Epithelial cell of prostate (primary cell): Measurements from ENCODE around the gene NWD2.

Experiments
- DNase-seq: peaks from one replicate; pipeline ENCODE4 v3.0.0-alpha.2; 2011; ENCODE audit warnings: low read depth, low spot score
- H3K27ac ChIP-seq: fragments of 450-650 bp; 2 replicates; pipeline ENCODE4 v1.5.1; 2017; ENCODE audit warnings: mild to moderate bottlenecking

Gene NWD2

GRCh38 chr4:37436546-37436945, 192.0 kb downstream of the NWD2 start:
- no peak for DNase-seq
- no peak overlapping the region for H3K27ac ChIP-seq

- DNase-seq, result no peak
- H3K27ac ChIP-seq, result no peak overlapping the region
Measured at GRCh38 chr4:37437163-37437562, 192.6 kb downstream of the NWD2 start.

- DNase-seq, result peak; percentile 60
Measured at GRCh38 chr4:37438564-37439279, 194.2 kb downstream of the NWD2 start.

GRCh38 chr4:37439809-37440474, 195.4 kb downstream of the NWD2 start:
- no peak for DNase-seq
- peak overlapping the region; percentile 89 for H3K27ac ChIP-seq

More at GRCh38 chr4:37438564-37439279, 194.2 kb downstream of the NWD2 start:
- peak overlapping the region; percentile 89 for H3K27ac ChIP-seq

- H3K27ac ChIP-seq, result peak overlapping the region; percentile 89
- DNase-seq, result peak; percentile 61
Measured at GRCh38 chr4:37440501-37440900, 196.0 kb downstream of the NWD2 start.

- DNase-seq, result peak; percentile 94
- H3K27ac ChIP-seq, result peak overlapping the region; percentile 89
Measured at GRCh38 chr4:37441231-37442061, 196.9 kb downstream of the NWD2 start.

DNA sequence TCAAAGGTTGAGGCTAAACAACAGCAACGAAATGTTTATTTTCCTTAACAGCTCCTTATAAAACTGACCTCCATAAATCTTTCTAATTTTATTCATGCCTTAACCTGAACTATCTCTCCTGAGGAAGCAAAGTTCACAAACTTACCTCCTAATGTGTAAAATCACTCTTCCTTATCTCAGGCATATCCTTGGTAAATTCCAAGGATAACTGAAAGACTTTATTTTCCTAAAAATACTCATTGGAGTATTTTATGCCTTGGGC, 197.4 kb downstream of the NWD2 start:
- H3K27ac ChIP-seq, result peak overlapping the region; percentile 89
- DNase-seq, result no peak

GRCh38 chr4:37443137-37443536, 198.6 kb downstream of the NWD2 start:
- no peak for DNase-seq
- no peak overlapping the region for H3K27ac ChIP-seq

GRCh38 chr4:37445023-37445422, 200.5 kb downstream of the NWD2 start:
- H3K27ac ChIP-seq, result no peak overlapping the region
- DNase-seq, result no peak

- no peak overlapping the region for H3K27ac ChIP-seq
- no peak for DNase-seq
Measured at GRCh38 chr4:37446016-37446415, 201.5 kb downstream of the NWD2 start.

- no peak for DNase-seq
Measured at GRCh38 chr4:37447886-37448285, 203.3 kb downstream of the NWD2 start.

DNA sequence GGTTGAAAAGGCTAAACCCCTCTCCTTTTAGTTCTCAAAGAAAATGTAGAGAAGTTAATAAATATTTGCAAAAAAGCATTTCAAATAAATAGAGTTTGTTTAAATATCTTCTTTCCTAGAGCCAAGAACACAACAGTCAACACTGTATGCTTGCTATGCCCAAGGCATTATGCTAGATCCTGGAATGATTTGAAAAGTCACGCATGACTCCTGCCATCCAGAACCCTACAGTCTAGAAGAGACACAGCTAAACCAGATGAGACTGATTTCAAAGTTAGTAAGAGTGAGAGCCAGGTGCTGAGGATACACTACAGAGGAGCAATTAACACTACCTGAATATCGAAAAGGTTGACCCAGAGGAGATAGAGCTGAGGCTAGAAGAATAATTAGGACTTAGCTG, 205.8 kb downstream of the NWD2 start:
- no peak for DNase-seq
- no peak overlapping the region for H3K27ac ChIP-seq

More at GRCh38 chr4:37447886-37448285, 203.3 kb downstream of the NWD2 start:
- no peak overlapping the region for H3K27ac ChIP-seq

DNA sequence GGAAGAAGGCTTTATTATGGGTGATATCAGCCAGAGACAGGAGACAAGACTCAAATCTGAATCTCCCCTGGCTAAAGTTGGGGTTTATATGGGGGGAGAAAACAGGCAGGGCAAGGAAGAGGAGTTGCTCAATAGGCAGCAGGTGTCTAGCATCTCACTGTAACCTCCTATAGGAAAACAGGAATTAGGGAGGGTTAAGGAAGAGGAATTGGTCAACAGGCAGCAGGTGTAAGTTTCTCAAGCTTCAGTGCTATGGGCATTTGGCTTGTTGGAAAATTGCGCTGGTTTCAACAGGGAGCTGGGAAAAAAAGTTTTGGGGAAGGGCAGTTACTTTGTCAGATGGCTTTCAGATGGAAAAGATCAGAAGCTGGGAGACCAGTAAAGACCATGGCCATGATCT, 206.4 kb downstream of the NWD2 start:
- DNase-seq, result no peak
- H3K27ac ChIP-seq, result no peak overlapping the region

GRCh38 chr4:37451656-37452055, 207.1 kb downstream of the NWD2 start:
- no peak overlapping the region for H3K27ac ChIP-seq
- DNase-seq, result no peak

- H3K27ac ChIP-seq, result peak overlapping the region; percentile 16
- peak; percentile 69 for DNase-seq
Measured at GRCh38 chr4:37452952-37453280, 208.4 kb downstream of the NWD2 start.

DNA sequence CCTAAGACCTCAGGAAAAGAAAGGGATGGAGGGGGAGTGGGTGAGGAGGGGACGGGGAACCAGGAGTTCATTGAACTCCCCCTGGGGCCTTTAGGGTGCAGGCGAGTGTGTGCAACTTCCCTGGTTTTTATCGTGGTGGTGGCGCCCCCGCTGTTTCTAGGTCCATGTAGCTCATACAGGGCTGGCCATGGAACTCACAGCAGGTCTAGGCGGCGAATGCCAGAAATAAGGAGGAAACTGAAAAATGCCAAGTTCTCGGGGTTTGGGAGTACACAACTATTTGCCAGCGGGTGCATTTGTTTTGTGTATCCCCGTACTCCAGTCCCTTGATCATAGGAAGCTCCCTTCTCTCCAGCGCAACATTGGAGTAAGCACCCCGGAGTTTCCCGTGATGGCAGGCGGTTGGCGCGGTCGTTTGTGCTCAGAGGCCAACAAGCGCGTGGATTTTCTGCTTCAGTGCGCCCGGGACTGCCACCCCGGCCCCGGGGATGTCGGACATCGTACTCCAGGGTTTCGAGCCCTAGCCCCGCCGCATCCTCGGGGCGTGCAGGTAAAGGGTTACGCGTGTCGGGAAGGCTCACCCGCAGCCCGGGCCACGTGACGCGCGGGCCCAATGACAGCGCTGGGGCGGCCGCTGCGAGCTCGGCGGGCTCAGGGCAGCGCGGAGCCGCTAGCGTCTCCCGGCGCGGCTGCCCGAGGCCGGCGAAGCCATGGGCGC, 208.9 kb downstream of the NWD2 start:
- peak overlapping the region; percentile 16 for H3K27ac ChIP-seq
- no peak for DNase-seq

- no peak for DNase-seq
- H3K27ac ChIP-seq, result no peak overlapping the region
Measured at GRCh38 chr4:37453999-37454800, 209.7 kb downstream of the NWD2 start.

DNA sequence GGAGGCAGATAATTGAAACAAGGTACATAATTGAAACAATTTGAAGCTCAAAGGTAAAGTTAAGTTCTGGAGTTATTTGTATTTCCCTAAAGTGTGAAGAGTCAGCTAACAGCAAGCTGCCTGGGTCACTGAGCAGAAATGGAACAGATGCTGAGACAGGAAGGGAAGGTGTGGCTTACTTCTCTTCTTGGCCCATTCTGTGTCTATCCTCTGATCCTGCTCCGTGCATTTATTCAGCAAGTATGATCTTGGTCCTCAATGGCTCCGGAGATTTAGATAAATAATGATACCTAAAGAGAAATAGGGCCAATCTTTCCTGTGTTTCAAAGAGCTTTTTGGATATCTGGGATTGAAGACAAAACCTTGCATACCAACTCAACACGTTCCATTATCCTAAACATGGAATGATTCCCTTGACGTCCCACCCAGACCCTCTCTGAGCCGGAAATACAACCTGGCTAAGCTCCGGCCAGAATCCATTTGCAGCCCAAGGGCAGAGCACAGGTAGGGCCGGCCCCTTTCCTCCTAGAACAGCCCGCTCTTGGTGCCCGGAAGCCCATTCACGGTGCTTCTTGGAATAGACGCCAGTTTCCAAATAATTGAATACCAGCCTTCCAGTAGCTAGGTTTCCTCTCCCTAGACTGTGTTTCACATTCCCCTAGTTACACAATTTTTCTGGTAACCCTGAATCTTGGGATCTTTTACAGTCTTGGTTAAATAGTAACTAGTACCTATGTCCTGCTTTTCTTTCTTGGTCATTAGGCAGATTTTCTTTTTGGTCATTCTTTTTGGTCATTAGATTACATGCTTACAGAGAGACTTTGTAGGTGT, 211.0 kb downstream of the NWD2 start:
- no peak overlapping the region for H3K27ac ChIP-seq
- no peak for DNase-seq

GRCh38 chr4:37461801-37462200, 217.3 kb downstream of the NWD2 start:
- no peak overlapping the region for H3K27ac ChIP-seq

More at GRCh38 chr4:37461801-37462200, 217.3 kb downstream of the NWD2 start:
- no peak for DNase-seq
